SK-N-SH treated with all-trans-retinoic acid at 6 μM for 48 hours (cell line): ENCODE data around the gene RXRG.

Source experiments
- ATAC-seq: fragments of 200-7000 bp; cut with Tn5 transposase; 3 replicates; pipeline ENCODE4 v1.9.1; 2020; ENCODE audit warnings: mild to moderate bottlenecking, moderate library complexity
- BACH2 ChIP-seq: fragments of 250-450 bp; sonication (Bioruptor Pico); IDR thresholded peaks from 2 replicates; pipeline ENCODE4 v1.9.0; 2021; ENCODE audit warnings: mild to moderate bottlenecking, borderline replicate concordance
- CSRNP3 ChIP-seq: fragments of 250-450 bp; sonication (Bioruptor Pico); IDR thresholded peaks from 2 replicates; pipeline ENCODE4 v1.5.1; 2021; ENCODE audit warnings: mild to moderate bottlenecking, moderate library complexity
- ESRRG ChIP-seq: fragments of 250-450 bp; sonication (Bioruptor Pico); IDR thresholded peaks from 2 replicates; pipeline ENCODE4 v1.6.1; 2021; ENCODE audit warnings: mild to moderate bottlenecking
- GLIS3 ChIP-seq: fragments of 250-450 bp; sonication (Bioruptor Pico); IDR thresholded peaks from 2 replicates; pipeline ENCODE4 v1.5.0; 2020; ENCODE audit warnings: mild to moderate bottlenecking, moderate library complexity
- OSR1 ChIP-seq: fragments of 250-450 bp; sonication (Bioruptor Pico); IDR thresholded peaks from 2 replicates; pipeline ENCODE4 v1.8.0; 2022; ENCODE audit warnings: moderate library complexity, mild to moderate bottlenecking, inconsistent platforms
- PATZ1 ChIP-seq: fragments of 250-450 bp; sonication (Bioruptor Pico); IDR thresholded peaks from 2 replicates; pipeline ENCODE4 v1.8.0; 2020; ENCODE audit warnings: mild to moderate bottlenecking, moderate library complexity, borderline replicate concordance
- POU6F1 ChIP-seq: fragments of 250-450 bp; sonication (Bioruptor Pico); IDR thresholded peaks from 2 replicates; pipeline ENCODE4 v1.8.0; 2021; ENCODE audit warnings: low read depth, mild to moderate bottlenecking, moderate library complexity, borderline replicate concordance
- SNAI2 ChIP-seq: fragments of 250-450 bp; sonication (Bioruptor Pico); IDR thresholded peaks from 2 replicates; pipeline ENCODE4 v1.5.0; 2020; ENCODE audit warnings: mild to moderate bottlenecking, moderate library complexity
- TSHZ2 ChIP-seq: fragments of 250-450 bp; sonication (Bioruptor Pico); IDR thresholded peaks from 2 replicates; pipeline ENCODE4 v1.5.0; 2020; ENCODE audit warnings: mild to moderate bottlenecking, moderate library complexity
- ZFP3 ChIP-seq: fragments of 250-450 bp; sonication (Bioruptor Pico); IDR thresholded peaks from 2 replicates; pipeline ENCODE4 v1.5.0; 2020; ENCODE audit warnings: mild to moderate bottlenecking, moderate library complexity
- ZFP30 ChIP-seq: fragments of 450-650 bp; formaldehyde crosslinking; IDR thresholded peaks from 2 replicates; pipeline ENCODE4 v1.5.0; 2022; ENCODE audit warnings: mild to moderate bottlenecking, moderate library complexity
- ZNF565 ChIP-seq: fragments of 450-650 bp; formaldehyde crosslinking; conservative IDR thresholded peaks from 2 replicates; pipeline ENCODE4 v1.5.0; 2020; ENCODE audit warnings: low read depth, mild to moderate bottlenecking, moderate library complexity
- ZNF70 ChIP-seq: fragments of 450-650 bp; formaldehyde crosslinking; IDR thresholded peaks from 2 replicates; pipeline ENCODE4 v1.5.0; 2020; ENCODE audit warnings: mild to moderate bottlenecking, moderate library complexity

RXRG gene

GRCh38 chr1:165403835-165404482 lies 41.0 kb downstream of the RXRG start:
- TF ChIP-seq PATZ1 (CRISPR knock-in tag) = no peak
- ATAC-seq = peak; percentile 81

- TF ChIP-seq OSR1 = no peak
- no peak for TF ChIP-seq GLIS3 (CRISPR knock-in tag)
- no peak for TF ChIP-seq TSHZ2 (CRISPR knock-in tag)
- TF ChIP-seq BACH2 (CRISPR knock-in tag) = no peak
- TF ChIP-seq POU6F1 (CRISPR knock-in tag) = no peak
- no peak for ATAC-seq
These were observed 42.3 kb downstream of the RXRG start for GRCh38 chr1:165402517-165403111.

- ATAC-seq = peak; percentile 95
- TF ChIP-seq ZNF70 = no peak
- TF ChIP-seq ZFP30 (CRISPR knock-in tag) = no peak
- TF ChIP-seq POU6F1 (CRISPR knock-in tag) = no peak
- no peak for TF ChIP-seq BACH2 (CRISPR knock-in tag)
- no peak for TF ChIP-seq SNAI2 (CRISPR knock-in tag)
- no peak for TF ChIP-seq CSRNP3 (CRISPR knock-in tag)
- no peak for TF ChIP-seq OSR1
These were observed 47.0 kb downstream of the RXRG start for GRCh38 chr1:165397944-165398343.

- no peak for ATAC-seq
These were observed 49.0 kb downstream of the RXRG start for GRCh38 chr1:165395901-165396300.

More at GRCh38 chr1:165395901-165396300, 49.0 kb downstream of the RXRG start:
- TF ChIP-seq CSRNP3 (CRISPR knock-in tag) (no peak), ESRRG (no peak), PATZ1 (CRISPR knock-in tag) (no peak), OSR1 (no peak), ZFP3 (no peak), ZNF565 (CRISPR knock-in tag) (no peak)
- TF ChIP-seq, all 23 proteins: peak for 0
